B cell (primary cell): ENCODE results near the gene GOLT1B. TPM values are rescaled to one million over a fixed set of nuclear protein-coding genes. Genes with fewer than 3 reads are reported as not detected.

Experiments used
- ATAC-seq: fragments of 200-7000 bp; cut with Tn5 transposase; one replicate; pipeline ENCODE4 v1.10.0; 2021; ENCODE audit warnings: low read depth, mild to moderate bottlenecking, moderate number of reproducible peaks, moderate library complexity
- CTCF ChIA-PET: fragments of 350-600 bp; sonication (Branson Sonifier 250); formaldehyde crosslinking; loops from one replicate; lab custom pipeline; 2021; ENCODE audit warnings: antibody characterized with exemption, inconsistent platforms; lab: Charles Lee
- POLR2A ChIA-PET: fragments of 350-600 bp; sonication (Branson Sonifier 250); formaldehyde crosslinking; loops from one replicate; lab custom pipeline; 2021; ENCODE audit warnings: antibody characterized with exemption; lab: Charles Lee
- DNase-seq: peaks from one replicate; pipeline ENCODE4 v3.0.0; 2013
- H2AFZ ChIP-seq: 2 replicates; pipeline ENCODE4 v1.6.1; 2012; ENCODE audit warnings: mild to moderate bottlenecking, low read depth, low read length; ENCODE audit not compliant: insufficient read depth, poor library complexity, severe bottlenecking
- H3K27ac ChIP-seq, 2 donors: 1 replicate in 1 of 2; 2 replicates in 1 of 2; pipeline ENCODE4 v1.5.1; 2012 to 2013; ENCODE audit warnings: low read length in 2 of 2, mild to moderate bottlenecking in 2 of 2, moderate library complexity in 1 of 2
- H3K27me3 ChIP-seq, 4 experiments: fragments of 200-600 bp in 1 of 4; sonication (generic) in 1 of 4; replicated peaks in 1 of 4; 1 replicate in 2 of 4; 2 replicates in 2 of 4; pipeline versions ENCODE4 v1.6.1 to v1.7.0; 2013 to 2016; ENCODE audit warnings: low read length in 3 of 4, mild to moderate bottlenecking in 2 of 4, mixed read lengths in 1 of 4, moderate library complexity in 1 of 4; ENCODE audit not compliant: insufficient read depth in 4 of 4, control insufficient read depth in 3 of 4; ENCODE audit errors: control extremely low read depth in 1 of 4
- H3K36me3 ChIP-seq, 2 experiments: replicated peaks in 1 of 2; 1 replicate in 1 of 2; 2 replicates in 1 of 2; pipeline versions ENCODE4 v1.6.1 to v1.7.1; 2013; ENCODE audit warnings: low read length in 1 of 2; ENCODE audit not compliant: insufficient read depth in 2 of 2, control insufficient read depth in 1 of 2; ENCODE audit errors: control extremely low read depth in 1 of 2, extremely low read depth in 1 of 2
- H3K4me1 ChIP-seq, 2 donors: fragments of 200-600 bp in 1 of 2; sonication (generic) in 1 of 2; 1 replicate in 1 of 2; 2 replicates in 1 of 2; pipeline versions ENCODE4 v1.5.1 to v1.6.1; 2013 to 2017; ENCODE audit warnings: low read length in 2 of 2; ENCODE audit not compliant: control insufficient read depth in 2 of 2, insufficient read depth in 2 of 2
- H3K4me2 ChIP-seq: replicated peaks from 2 replicates; pipeline ENCODE3; 2012; ENCODE audit warnings: mild to moderate bottlenecking, low read depth, low read length; ENCODE audit not compliant: poor library complexity, severe bottlenecking
- H3K4me3 ChIP-seq, 5 experiments: fragments of 200-600 bp in 1 of 5; sonication (generic) in 1 of 5; 1 replicate in 3 of 5; 2 replicates in 2 of 5; pipeline versions ENCODE4 v1.5.1 to v1.7.0; 2011 to 2016; ENCODE audit warnings: low read length in 4 of 5, mild to moderate bottlenecking in 4 of 5, low read depth in 2 of 5, control low read depth in 1 of 5, moderate library complexity in 1 of 5; ENCODE audit not compliant: insufficient read depth in 1 of 5; ENCODE audit errors: control extremely low read depth in 1 of 5, extremely low read depth in 1 of 5
- H3K79me2 ChIP-seq: fragments of 200-600 bp; sonication (generic); one replicate; pipeline ENCODE4 v1.6.0; 2016; ENCODE audit warnings: low read length; ENCODE audit not compliant: control insufficient read depth, insufficient read depth
- H3K9ac ChIP-seq: fragments of 200-600 bp; sonication (generic); 2 replicates; pipeline ENCODE4 v1.6.1; 2017; ENCODE audit warnings: mild to moderate bottlenecking, low read length, moderate library complexity
- H3K9me3 ChIP-seq, 3 donors: one replicate each; pipeline versions ENCODE4 v1.6.1 to v1.7.1; 2013; ENCODE audit warnings: low read length in 2 of 3; ENCODE audit not compliant: control insufficient read depth in 2 of 3, insufficient read depth in 1 of 3; ENCODE audit errors: control extremely low read depth in 1 of 3
- H4K20me1 ChIP-seq: 2 replicates; pipeline ENCODE4 v1.6.0; 2012; ENCODE audit warnings: mild to moderate bottlenecking, low read length; ENCODE audit not compliant: insufficient read depth, control insufficient read depth, poor library complexity, severe bottlenecking
- H3K27ac Mint-ChIP-seq: one replicate; pipeline ENCODE4 v1.8.0; 2021; ENCODE audit warnings: mixed read lengths
- H3K27me3 Mint-ChIP-seq: one replicate; pipeline ENCODE4 v1.8.0; 2021; ENCODE audit warnings: mixed read lengths
- H3K4me1 Mint-ChIP-seq: one replicate; pipeline ENCODE4 v1.8.0; 2021; ENCODE audit warnings: mixed read lengths
- H3K4me3 Mint-ChIP-seq: one replicate; pipeline ENCODE4 v1.8.0; 2021; ENCODE audit warnings: mixed read lengths
- H3K9me3 Mint-ChIP-seq: one replicate; pipeline ENCODE4 v1.8.0; 2022; ENCODE audit warnings: mixed read lengths; ENCODE audit not compliant: insufficient read depth
- CTCF ChIP-seq: fragments of 200-600 bp; IDR thresholded peaks from one replicate; pipeline ENCODE4 v1.8.0; 2022; ENCODE audit warnings: antibody characterized with exemption, mild to moderate bottlenecking
- EZH2 ChIP-seq: IDR thresholded peaks from 2 replicates; pipeline ENCODE4 v1.6.1; 2012; ENCODE audit warnings: borderline replicate concordance, low read depth, mild to moderate bottlenecking, moderate library complexity, low read length; ENCODE audit not compliant: insufficient read depth, poor library complexity, severe bottlenecking
- WGBS: methylation state at CpG from one replicate; pipeline ENCODE4 v1.1.5; 2013; ENCODE audit warnings: missing lambda C conversion rate; ENCODE audit not compliant: insufficient coverage; 5-methylcytosine and 5-hydroxymethylcytosine counted together
- intact Hi-C: fragments of 100-400 bp; cut with micrococcal nuclease; formaldehyde crosslinking; loops from one replicate; pipeline ENCODE4 v1.10.0; 2022
- polyA plus RNA-seq: library from polyadenylated mRNA; depleted of rRNA; stranded (reverse); fragments of >200 nt; gene quantifications from 2 replicates; pipeline ENCODE4 v1.2.3, GENCODE V29; 2012
- total RNA-seq, 2 donors: library from RNA; stranded (reverse); fragments of 120-200 nt in 1 of 2; gene quantifications; 1 replicate in 1 of 2; 2 replicates in 1 of 2; pipeline versions ENCODE4 v1.2.3 to v1.2.4, GENCODE V29; 2013 to 2022

The GOLT1B gene
- total and polyA plus RNA-seq, 2 donors (not counting 1 experiment from before 2014, with no cell fraction given) = 8.2 to 25.1 TPM

- Histone ChIP-seq H2AFZ (no peak overlapping the region), H3K36me3 (no peaks in the 10 kb centered on the region), H3K27me3 (peaks cover 0 to 4% (median 0%) of the 10 kb centered on the region in 4 experiments), H3K79me2 (no peaks in the 10 kb centered on the region), H3K4me3 (no peak overlapping the region), H3K9me3 (no peaks in the 10 kb centered on the region), H3K27ac (no peak overlapping the region), H3K4me2 (no peak overlapping the region), H3K9ac (no peak overlapping the region), H4K20me1 (no peaks in the 10 kb centered on the region), H3K4me1 (no peaks in the 10 kb centered on the region)
- ChIA-PET POLR2A (no interaction called here), CTCF (no interaction called here)
- Mint-ChIP-seq H3K9me3 (no peaks in the 10 kb centered on the region), H3K4me1 (no peaks in the 10 kb centered on the region), H3K27me3 (peaks cover 21% of the 10 kb centered on the region), H3K27ac (no peak overlapping the region), H3K4me3 (no peak overlapping the region)
- TF ChIP-seq CTCF (no peak), EZH2 (no peak)
- intact Hi-C loops = no loop called here
- DNase-seq (no peak), ATAC-seq (no peak)
- WGBS = no CpG with 5 or more reads among the region's 2 CpGs
Observed at GRCh38 chr12:21545557-21545956, 44.0 kb downstream of the GOLT1B start.

GRCh38 chr12:21546716-21547115 lies 45.1 kb downstream of the GOLT1B start:
- ChIA-PET POLR2A (no interaction called here), CTCF (no interaction called here)
- intact Hi-C loops = no loop called here
- Histone ChIP-seq H3K4me3 (no peak overlapping the region), H2AFZ (no peak overlapping the region), H3K36me3 (no peaks in the 10 kb centered on the region), H3K9me3 (no peaks in the 10 kb centered on the region), H3K4me2 (no peak overlapping the region), H3K27ac (no peak overlapping the region), H3K27me3 (peaks cover 0 to 4% (median 0%) of the 10 kb centered on the region in 4 experiments), H3K9ac (no peak overlapping the region), H4K20me1 (no peaks in the 10 kb centered on the region), H3K4me1 (no peaks in the 10 kb centered on the region), H3K79me2 (no peaks in the 10 kb centered on the region)
- peaks cover 18% of the 10 kb centered on the region for H3K27me3 Mint-ChIP-seq
- WGBS = no CpG with 5 or more reads among the region's 1 CpG
- no peaks in the 10 kb centered on the region for H3K9me3 Mint-ChIP-seq
- no peak for ATAC-seq
- no peak overlapping the region for H3K27ac Mint-ChIP-seq
- no peak overlapping the region for H3K4me3 Mint-ChIP-seq
- DNase-seq = no peak
- no peaks in the 10 kb centered on the region for H3K4me1 Mint-ChIP-seq
- TF ChIP-seq CTCF (no peak), EZH2 (no peak)
